ENCODE measurements around the gene NUP205.
A peak's percentile ranks its signal among the peaks of the same experiment; 100 is the strongest.

Gene NUP205

DNA sequence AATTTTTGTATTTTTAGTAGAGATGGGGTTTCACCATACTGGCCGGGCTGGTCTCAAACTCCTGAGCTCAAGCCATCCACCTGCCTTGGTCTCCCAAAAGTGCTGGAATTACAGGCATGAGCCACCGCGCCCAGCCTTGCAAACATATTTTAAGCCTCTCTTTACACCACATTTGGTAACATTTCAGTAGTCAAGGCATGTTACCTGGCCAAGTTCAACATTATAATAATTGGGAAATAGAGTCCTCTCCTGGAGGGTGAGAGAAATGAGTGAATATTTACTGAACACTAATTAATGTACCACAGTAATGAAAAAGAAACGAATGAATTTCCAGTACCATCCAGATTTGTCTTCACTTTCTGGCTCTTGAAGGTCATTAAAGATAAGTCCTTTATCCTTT is 37.8 kb upstream of the NUP205 start:
- DNase-seq (ENCODE audit: low read depth) = no peak
- no peak overlapping the region for H3K4me3 ChIP-seq (ENCODE audit: low read depth, low read length)
- TF ChIP-seq CTCF (IDR thresholded peaks at IDR 0.05; ENCODE audit: low read depth, low read length) (no peak), POLR2A (IDR thresholded peaks at IDR 0.05; ENCODE audit: extremely low read depth, insufficient read length) (no peak), MYC (IDR thresholded peaks at IDR 0.05; ENCODE audit: low read depth, low read length) (no peak)
- TF ChIP-seq, protein P1, sequence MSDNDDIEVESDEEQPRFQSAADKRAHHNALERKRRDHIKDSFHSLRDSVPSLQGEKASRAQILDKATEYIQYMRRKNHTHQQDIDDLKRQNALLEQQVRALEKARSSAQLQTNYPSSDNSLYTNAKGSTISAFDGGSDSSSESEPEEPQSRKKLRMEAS (IDR thresholded peaks at IDR 0.05; ENCODE audit: low read depth, low read length) = no peak

GRCh38 chr7:135522509-135522908 is 35.2 kb upstream of the NUP205 start:
- TF ChIP-seq, protein P1 (IDR thresholded peaks at IDR 0.05; ENCODE audit: low read depth, low read length) = no peak
- TF ChIP-seq MYC (IDR thresholded peaks at IDR 0.05; ENCODE audit: low read depth, low read length) = no peak
- TF ChIP-seq POLR2A (IDR thresholded peaks at IDR 0.05; ENCODE audit: extremely low read depth, insufficient read length) = no peak
- TF ChIP-seq CTCF (IDR thresholded peaks at IDR 0.05; ENCODE audit: low read depth, low read length) = no peak
- no peak for DNase-seq (ENCODE audit: low read depth)
- no peak overlapping the region for H3K4me3 ChIP-seq (ENCODE audit: low read depth, low read length)

GRCh38 chr7:135523146-135523545 is 34.6 kb upstream of the NUP205 start:
- TF ChIP-seq POLR2A (IDR thresholded peaks at IDR 0.05; ENCODE audit: extremely low read depth, insufficient read length) (no peak), CTCF (IDR thresholded peaks at IDR 0.05; ENCODE audit: low read depth, low read length) (no peak), MYC (IDR thresholded peaks at IDR 0.05; ENCODE audit: low read depth, low read length) (no peak)
- TF ChIP-seq, protein P1 (IDR thresholded peaks at IDR 0.05; ENCODE audit: low read depth, low read length) = no peak

DNA sequence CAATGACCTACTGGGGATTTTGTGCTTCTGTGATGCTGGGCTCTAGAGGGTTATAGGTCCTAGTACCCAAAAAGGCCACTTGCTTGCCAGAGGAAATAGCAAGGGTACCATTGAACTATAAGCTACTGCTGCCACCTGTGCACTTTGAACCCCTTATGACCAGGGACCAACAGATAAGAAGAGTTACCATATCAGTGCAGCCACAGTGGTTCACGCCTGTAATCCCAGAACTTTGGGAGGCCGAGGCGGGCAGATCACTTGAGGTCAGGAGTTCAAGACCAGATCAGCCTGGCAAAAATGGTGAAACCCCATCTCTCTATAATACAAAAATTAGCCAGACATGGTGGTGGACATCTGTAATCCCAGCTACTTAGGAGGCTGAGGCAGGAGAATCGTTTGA is 32.3 kb upstream of the NUP205 start:
- no peak for DNase-seq (ENCODE audit: low read depth)
- TF ChIP-seq POLR2A (IDR thresholded peaks at IDR 0.05; ENCODE audit: extremely low read depth, insufficient read length) (no peak), CTCF (IDR thresholded peaks at IDR 0.05; ENCODE audit: low read depth, low read length) (no peak), MYC (IDR thresholded peaks at IDR 0.05; ENCODE audit: low read depth, low read length) (no peak)
- TF ChIP-seq, protein P1 (IDR thresholded peaks at IDR 0.05; ENCODE audit: low read depth, low read length) = no peak
- H3K4me3 ChIP-seq (ENCODE audit: low read depth, low read length) = no peak overlapping the region

More at GRCh38 chr7:135523146-135523545, 34.6 kb upstream of the NUP205 start:
- DNase-seq (ENCODE audit: low read depth) = no peak
- no peak overlapping the region for H3K4me3 ChIP-seq (ENCODE audit: low read depth, low read length)

DNA sequence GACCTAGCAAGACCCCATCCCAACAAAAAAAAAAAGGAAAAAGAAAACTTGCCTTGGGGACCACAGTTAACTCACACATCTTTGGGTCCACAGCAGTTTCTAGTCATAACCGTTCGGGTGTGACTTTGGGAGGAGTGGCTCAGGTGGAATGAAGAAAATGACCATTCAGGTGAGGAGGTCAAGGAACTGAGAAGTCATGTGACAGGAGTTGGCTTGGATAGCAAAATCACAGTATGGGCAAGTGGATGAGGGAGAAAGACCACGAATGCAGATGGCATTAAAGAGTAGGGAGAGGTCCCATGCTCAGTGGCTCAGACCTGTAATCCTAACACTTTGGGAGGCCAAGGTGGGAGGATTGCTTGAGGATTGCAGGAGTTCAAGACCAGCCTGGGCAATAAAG is 30.7 kb upstream of the NUP205 start:
- TF ChIP-seq, protein P1 (IDR thresholded peaks at IDR 0.05; ENCODE audit: low read depth, low read length) = no peak
- TF ChIP-seq MYC (IDR thresholded peaks at IDR 0.05; ENCODE audit: low read depth, low read length) (no peak), CTCF (IDR thresholded peaks at IDR 0.05; ENCODE audit: low read depth, low read length) (no peak), POLR2A (IDR thresholded peaks at IDR 0.05; ENCODE audit: extremely low read depth, insufficient read length) (no peak)
- H3K4me3 ChIP-seq (ENCODE audit: low read depth, low read length) = no peak overlapping the region

DNA sequence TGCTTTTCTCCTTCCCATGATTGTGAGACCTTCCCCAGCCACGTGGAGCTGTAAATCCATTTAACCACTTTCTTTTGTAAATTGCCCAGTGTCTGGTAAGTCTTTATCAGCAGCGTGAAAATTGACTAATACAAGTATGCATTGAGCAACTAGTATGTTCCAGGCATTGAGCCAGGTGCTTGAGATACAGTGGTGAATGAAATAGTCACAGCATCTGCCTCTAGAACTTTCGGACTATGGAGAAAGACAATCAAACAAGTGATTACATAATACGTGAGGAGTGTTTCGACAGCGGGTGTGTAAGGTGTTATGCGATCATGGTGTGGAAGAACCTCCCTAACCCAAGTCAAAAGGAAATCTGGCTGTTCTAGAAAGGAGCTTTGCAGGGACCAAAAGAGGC is 21.6 kb upstream of the NUP205 start:
- no peak overlapping the region for H3K4me3 ChIP-seq (ENCODE audit: low read depth, low read length)
- TF ChIP-seq POLR2A (IDR thresholded peaks at IDR 0.05; ENCODE audit: extremely low read depth, insufficient read length) (no peak), CTCF (IDR thresholded peaks at IDR 0.05; ENCODE audit: low read depth, low read length) (no peak), MYC (IDR thresholded peaks at IDR 0.05; ENCODE audit: low read depth, low read length) (no peak)
- TF ChIP-seq, protein P1 (IDR thresholded peaks at IDR 0.05; ENCODE audit: low read depth, low read length) = no peak
- peak; percentile 55 for DNase-seq (ENCODE audit: low read depth)

More for the DNA sequence above, 30.7 kb upstream of the NUP205 start:
- no peak for DNase-seq (ENCODE audit: low read depth)
